ENCODE data around the gene TYR.

The TYR gene

DNA sequence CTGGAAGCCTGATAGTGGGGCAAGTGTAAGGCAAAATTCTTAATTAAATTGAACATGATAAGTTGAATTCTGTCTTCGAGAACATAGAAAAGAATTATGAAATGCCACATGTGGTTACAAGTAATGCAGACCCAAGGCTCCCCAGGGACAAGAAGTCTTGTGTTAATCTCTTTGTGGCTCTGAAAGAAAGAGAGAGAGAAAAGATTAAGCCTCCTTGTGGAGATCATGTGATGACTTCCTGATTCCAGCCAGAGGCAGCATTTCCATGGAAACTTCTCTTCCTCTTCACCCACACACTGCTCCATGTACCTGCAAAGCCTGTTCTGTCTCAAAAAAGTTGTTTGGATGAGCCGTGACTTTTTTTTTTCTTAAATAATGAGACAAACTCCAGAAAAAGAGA is 1.9 kb upstream of the TYR start:
- TF ChIP-seq ZFX (IDR thresholded peaks at IDR 0.05), result no peak
- TF ChIP-seq, protein P1, sequence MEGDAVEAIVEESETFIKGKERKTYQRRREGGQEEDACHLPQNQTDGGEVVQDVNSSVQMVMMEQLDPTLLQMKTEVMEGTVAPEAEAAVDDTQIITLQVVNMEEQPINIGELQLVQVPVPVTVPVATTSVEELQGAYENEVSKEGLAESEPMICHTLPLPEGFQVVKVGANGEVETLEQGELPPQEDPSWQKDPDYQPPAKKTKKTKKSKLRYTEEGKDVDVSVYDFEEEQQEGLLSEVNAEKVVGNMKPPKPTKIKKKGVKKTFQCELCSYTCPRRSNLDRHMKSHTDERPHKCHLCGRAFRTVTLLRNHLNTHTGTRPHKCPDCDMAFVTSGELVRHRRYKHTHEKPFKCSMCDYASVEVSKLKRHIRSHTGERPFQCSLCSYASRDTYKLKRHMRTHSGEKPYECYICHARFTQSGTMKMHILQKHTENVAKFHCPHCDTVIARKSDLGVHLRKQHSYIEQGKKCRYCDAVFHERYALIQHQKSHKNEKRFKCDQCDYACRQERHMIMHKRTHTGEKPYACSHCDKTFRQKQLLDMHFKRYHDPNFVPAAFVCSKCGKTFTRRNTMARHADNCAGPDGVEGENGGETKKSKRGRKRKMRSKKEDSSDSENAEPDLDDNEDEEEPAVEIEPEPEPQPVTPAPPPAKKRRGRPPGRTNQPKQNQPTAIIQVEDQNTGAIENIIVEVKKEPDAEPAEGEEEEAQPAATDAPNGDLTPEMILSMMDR (conservative IDR thresholded peaks at IDR 0.05), result no peak
- H3K27ac ChIP-seq, result no peak overlapping the region

DNA sequence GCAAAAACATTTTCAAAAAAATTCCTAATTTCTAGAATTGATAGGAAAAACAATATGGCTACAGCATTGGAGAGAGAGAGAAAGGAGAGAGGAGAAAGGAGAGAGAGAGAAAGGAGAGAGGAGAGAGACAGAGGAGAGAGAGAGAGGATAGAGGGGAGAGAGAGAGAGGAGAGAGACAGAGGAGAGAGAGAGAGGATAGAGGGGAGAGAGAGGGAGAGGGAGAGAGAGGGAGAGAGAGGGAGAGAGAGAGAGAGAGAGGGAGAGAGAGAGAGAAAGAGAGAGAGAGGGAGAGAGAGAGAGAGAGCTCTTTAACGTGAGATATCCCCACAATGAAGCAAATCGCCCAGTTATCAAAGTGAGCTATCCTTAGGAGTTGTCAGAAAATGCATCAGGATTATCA is 737 bp upstream of the TYR start:
- TF ChIP-seq, protein P1 (conservative IDR thresholded peaks at IDR 0.05), result no peak
- TF ChIP-seq ZFX (IDR thresholded peaks at IDR 0.05), result no peak
- no peak overlapping the region for H3K27ac ChIP-seq

- TF ChIP-seq, protein P1 (conservative IDR thresholded peaks at IDR 0.05), result no peak
- TF ChIP-seq ZFX (IDR thresholded peaks at IDR 0.05), result no peak
Observed at GRCh38 chr11:89181111-89181510, 3.4 kb downstream of the TYR start.

DNA sequence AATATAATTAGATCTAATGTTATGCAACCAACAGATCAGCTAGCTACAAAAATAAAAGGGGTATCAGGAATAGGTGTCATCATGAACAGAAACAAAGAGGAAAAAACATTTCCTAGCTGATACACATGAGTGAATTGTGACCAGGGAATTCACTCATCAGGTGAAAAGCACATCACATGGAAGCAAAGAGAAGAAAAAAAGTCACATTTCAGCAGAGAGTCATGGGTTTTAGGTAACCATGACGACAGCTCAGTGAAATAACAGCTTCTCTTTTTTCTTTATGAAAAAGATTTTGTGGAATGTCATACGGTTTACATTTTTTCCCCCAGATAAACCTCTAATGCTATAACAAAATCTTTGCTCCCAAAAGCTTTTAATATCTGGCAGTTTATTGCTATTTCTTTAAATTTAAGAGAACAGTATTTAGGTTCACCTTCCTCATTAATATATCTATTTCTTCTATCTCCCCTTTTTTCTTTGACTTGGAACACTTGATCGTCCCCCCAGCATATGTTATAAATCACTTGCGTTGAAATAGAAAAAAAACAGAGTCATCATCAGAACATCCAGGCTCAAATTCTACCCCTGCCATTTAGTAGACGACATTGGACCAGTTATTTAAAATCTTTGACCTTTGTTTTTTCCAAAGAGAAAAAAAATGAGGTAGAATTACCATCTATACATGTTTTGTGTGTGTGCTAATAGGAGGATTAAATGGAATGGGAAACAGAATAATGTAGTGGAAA is 5.3 kb downstream of the TYR start:
- no peak overlapping the region for H3K27ac ChIP-seq
- TF ChIP-seq, protein P1 (conservative IDR thresholded peaks at IDR 0.05), result no peak
- TF ChIP-seq ZFX (IDR thresholded peaks at IDR 0.05), result no peak

More at GRCh38 chr11:89181111-89181510, 3.4 kb downstream of the TYR start:
- no peak overlapping the region for H3K27ac ChIP-seq

DNA sequence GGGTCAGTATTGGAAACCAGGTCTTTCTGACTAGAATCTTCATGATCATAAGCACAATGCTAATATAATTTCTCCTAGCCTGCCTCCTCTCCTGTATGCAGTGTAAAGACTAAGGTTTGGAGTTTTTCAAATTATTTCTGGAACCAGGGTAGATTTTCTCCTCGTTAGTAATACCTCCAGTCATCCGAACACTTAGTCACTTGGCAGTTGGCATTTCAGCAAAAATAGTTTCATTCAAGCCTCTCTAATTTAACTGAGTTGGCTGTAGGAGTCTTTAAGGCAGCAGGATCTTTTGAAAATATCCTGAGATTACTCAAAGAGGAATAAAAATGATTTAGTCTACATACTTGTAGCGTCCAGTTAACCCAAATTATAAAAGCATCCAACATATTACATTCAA is 6.3 kb downstream of the TYR start:
- H3K27ac ChIP-seq, result no peak overlapping the region
- no peak for TF ChIP-seq ZFX (IDR thresholded peaks at IDR 0.05)
- TF ChIP-seq, protein P1 (conservative IDR thresholded peaks at IDR 0.05), result no peak

GRCh38 chr11:89189776-89190175 is 12.1 kb downstream of the TYR start:
- TF ChIP-seq ZFX (IDR thresholded peaks at IDR 0.05), result no peak
- TF ChIP-seq, protein P1 (conservative IDR thresholded peaks at IDR 0.05), result no peak

DNA sequence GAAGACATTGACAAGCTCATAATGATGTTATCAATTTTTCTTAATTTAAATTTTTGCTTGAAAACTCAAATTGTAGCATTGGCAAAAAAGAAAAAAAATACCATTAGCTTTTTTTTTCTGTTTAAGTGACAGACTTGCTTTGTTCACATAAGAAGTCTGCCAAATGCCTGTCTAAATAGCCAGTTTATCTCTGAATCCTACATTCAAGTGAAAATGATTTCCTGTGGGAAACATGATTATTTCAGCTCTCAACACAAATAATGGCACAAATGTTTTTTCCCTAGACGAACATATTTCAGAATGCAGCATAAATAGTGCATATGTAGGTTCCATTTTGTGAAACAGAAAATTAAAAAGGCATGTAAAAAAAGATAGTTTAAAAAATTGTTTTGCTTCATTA is 23.5 kb downstream of the TYR start:
- no peak for TF ChIP-seq ZFX (IDR thresholded peaks at IDR 0.05)
- TF ChIP-seq, protein P1 (conservative IDR thresholded peaks at IDR 0.05), result no peak

More at GRCh38 chr11:89189776-89190175, 12.1 kb downstream of the TYR start:
- no peak overlapping the region for H3K27ac ChIP-seq

More for the DNA sequence above, 23.5 kb downstream of the TYR start:
- no peak overlapping the region for H3K27ac ChIP-seq

Measured in C4-2B (cell line).